Trophoblast cell (in vitro differentiated cells and primary cell): ENCODE data around the gene LRRC7.
A peak's percentile ranks its signal among the peaks of the same experiment; 100 is the strongest.

Experiments used
- DNase-seq, 2 donors: peaks; one replicate each; pipeline ENCODE4 v3.0.0-alpha.2; 2016
- H2AFZ ChIP-seq: 2 replicates; pipeline ENCODE4 v1.6.1; 2013; ENCODE audit warnings: low read length, moderate library complexity, mild to moderate bottlenecking; ENCODE audit not compliant: insufficient read depth, poor library complexity
- H2AK5ac ChIP-seq: 2 replicates; pipeline ENCODE4 v1.6.1; 2013; ENCODE audit warnings: mild to moderate bottlenecking, low read length
- H2BK120ac ChIP-seq: 2 replicates; pipeline ENCODE4 v1.6.1; 2013; ENCODE audit warnings: low read length, mild to moderate bottlenecking, moderate library complexity; ENCODE audit not compliant: insufficient read depth, poor library complexity
- H2BK12ac ChIP-seq: 2 replicates; pipeline ENCODE4 v1.6.1; 2013; ENCODE audit warnings: mild to moderate bottlenecking, low read length, moderate library complexity
- H2BK5ac ChIP-seq: 2 replicates; pipeline ENCODE4 v1.6.1; 2013; ENCODE audit warnings: low read length, low read depth, moderate library complexity, mild to moderate bottlenecking; ENCODE audit not compliant: poor library complexity
- H3K14ac ChIP-seq: 2 replicates; pipeline ENCODE4 v1.6.1; 2013; ENCODE audit warnings: mild to moderate bottlenecking, low read length
- H3K18ac ChIP-seq: 2 replicates; pipeline ENCODE4 v1.6.1; 2013; ENCODE audit warnings: mild to moderate bottlenecking, low read length
- H3K23ac ChIP-seq: 2 replicates; pipeline ENCODE4 v1.6.1; 2013; ENCODE audit warnings: low read length
- H3K27ac ChIP-seq: 2 replicates; pipeline ENCODE4 v1.5.1; 2013; ENCODE audit warnings: low read depth, mild to moderate bottlenecking, inconsistent platforms, low read length, moderate library complexity
- H3K27me3 ChIP-seq: 2 replicates; pipeline ENCODE4 v1.6.1; 2013; ENCODE audit warnings: inconsistent platforms, mild to moderate bottlenecking, low read length, moderate library complexity; ENCODE audit not compliant: insufficient read depth
- H3K36me3 ChIP-seq, 2 experiments: 1 replicate in 1 of 2; 2 replicates in 1 of 2; pipeline ENCODE4 v1.6.1; 2013; ENCODE audit warnings: low read length in 2 of 2, mild to moderate bottlenecking in 2 of 2, moderate library complexity in 1 of 2; ENCODE audit not compliant: insufficient read depth in 2 of 2, control insufficient read depth in 1 of 2
- H3K4ac ChIP-seq: 2 replicates; pipeline ENCODE4 v1.6.1; 2013; ENCODE audit warnings: low read depth, mild to moderate bottlenecking, low read length, moderate library complexity
- H3K4me1 ChIP-seq, 2 experiments: 1 replicate in 1 of 2; 2 replicates in 1 of 2; pipeline ENCODE4 v1.6.1; 2013; ENCODE audit warnings: low read length in 2 of 2, mild to moderate bottlenecking in 2 of 2, moderate library complexity in 1 of 2; ENCODE audit not compliant: insufficient read depth in 2 of 2, control insufficient read depth in 1 of 2
- H3K4me2 ChIP-seq: 2 replicates; pipeline ENCODE4 v1.6.1; 2013; ENCODE audit warnings: inconsistent platforms, mild to moderate bottlenecking, low read length, moderate library complexity
- H3K4me3 ChIP-seq: 2 replicates; pipeline ENCODE4 v1.5.1; 2013; ENCODE audit warnings: mild to moderate bottlenecking, low read depth, low read length, inconsistent platforms
- H3K79me1 ChIP-seq: one replicate; pipeline ENCODE4 v1.6.1; 2013; ENCODE audit warnings: low read length
- H3K79me2 ChIP-seq: 2 replicates; pipeline ENCODE4 v1.6.1; 2013; ENCODE audit warnings: low read length, mild to moderate bottlenecking; ENCODE audit not compliant: control insufficient read depth, insufficient read depth, poor library complexity
- H3K9ac ChIP-seq: 2 replicates; pipeline ENCODE4 v1.6.1; 2013; ENCODE audit warnings: mild to moderate bottlenecking, low read length
- H3K9me3 ChIP-seq: 2 replicates; pipeline ENCODE4 v1.6.1; 2013; ENCODE audit warnings: low read depth, mild to moderate bottlenecking, control low read depth, inconsistent platforms, low read length; ENCODE audit not compliant: insufficient read depth
- H4K12ac ChIP-seq: 2 replicates; pipeline ENCODE4 v1.6.1; 2013; ENCODE audit warnings: low read depth, mild to moderate bottlenecking, low read length, moderate library complexity
- H4K8ac ChIP-seq: 2 replicates; pipeline ENCODE4 v1.6.1; 2013; ENCODE audit warnings: low read depth, mild to moderate bottlenecking, low read length, moderate library complexity
- H4K91ac ChIP-seq: one replicate; pipeline ENCODE4 v1.6.1; 2013; ENCODE audit warnings: low read depth, mild to moderate bottlenecking, low read length, moderate library complexity
- WGBS: extraction: QIAGEN DNeasy Blood & Tissue Kit; methylation state at CpG from one replicate; pipeline ENCODE4 v1.1.7; 2013; ENCODE audit warnings: missing lambda C conversion rate; ENCODE audit not compliant: insufficient read length, insufficient coverage; ENCODE audit errors: extremely low coverage; 5-methylcytosine and 5-hydroxymethylcytosine counted together

The LRRC7 gene

GRCh38 chr1:70063861-70064260, 496.1 kb downstream of the LRRC7 start:
- Histone ChIP-seq H2BK5ac (no peak overlapping the region), H4K91ac (no peak overlapping the region), H2AK5ac (no peak overlapping the region), H2BK12ac (no peak overlapping the region), H3K4me2 (no peak overlapping the region), H4K8ac (no peak overlapping the region), H4K12ac (no peak overlapping the region), H3K79me2 (no peaks in the 10 kb centered on the region), H2BK120ac (no peak overlapping the region), H3K9me3 (no peaks in the 10 kb centered on the region), H3K14ac (no peak overlapping the region), H3K27me3 (no peaks in the 10 kb centered on the region), H3K4ac (no peak overlapping the region), H3K36me3 (no peaks in the 10 kb centered on the region), H3K79me1 (no peaks in the 10 kb centered on the region), H3K9ac (no peak overlapping the region), H3K27ac (no peak overlapping the region), H2AFZ (no peak overlapping the region), H3K4me3 (no peak overlapping the region), H3K4me1 (no peaks in the 10 kb centered on the region), H3K18ac (no peak overlapping the region), H3K23ac (no peak overlapping the region)
- no peak for DNase-seq

DNA sequence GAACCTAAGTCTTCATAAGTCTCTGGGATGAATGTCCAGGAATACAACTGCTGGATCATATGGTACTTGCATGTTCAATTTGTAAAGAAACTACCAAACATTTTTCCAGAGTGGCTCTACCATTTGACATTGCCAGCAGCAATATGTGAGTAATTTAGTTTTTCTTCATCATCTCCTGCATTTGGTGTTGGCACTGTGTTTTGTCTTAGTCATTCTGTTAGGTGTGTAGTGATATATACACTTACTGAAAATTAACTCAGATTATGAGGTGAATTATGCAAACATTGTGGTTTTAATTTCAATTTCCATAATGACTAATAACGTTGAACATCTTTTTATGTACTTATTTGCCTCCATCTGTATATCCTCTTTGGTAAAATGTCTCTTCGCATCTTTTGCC, 499.0 kb downstream of the LRRC7 start:
- no peaks in the 10 kb centered on the region for H3K79me1 ChIP-seq
- H4K12ac ChIP-seq: no peak overlapping the region
- WGBS: no CpG with 5 or more reads among the region's 2 CpGs
- H2BK5ac ChIP-seq: no peak overlapping the region
- no peak overlapping the region for H2BK120ac ChIP-seq
- no peak overlapping the region for H3K4me2 ChIP-seq
- H2AK5ac ChIP-seq: no peak overlapping the region
- no peaks in the 10 kb centered on the region for H3K27me3 ChIP-seq
- no peak overlapping the region for H3K14ac ChIP-seq
- no peak overlapping the region for H3K23ac ChIP-seq
- H3K27ac ChIP-seq: no peak overlapping the region
- no peak overlapping the region for H3K18ac ChIP-seq
- H3K4me1 ChIP-seq: no peaks in the 10 kb centered on the region
- H3K4ac ChIP-seq: no peak overlapping the region
- H4K8ac ChIP-seq: no peak overlapping the region
- H3K79me2 ChIP-seq: no peaks in the 10 kb centered on the region
- no peak overlapping the region for H2BK12ac ChIP-seq
- DNase-seq: no peak
- H3K4me3 ChIP-seq: no peak overlapping the region
- H4K91ac ChIP-seq: no peak overlapping the region
- H3K9ac ChIP-seq: no peak overlapping the region
- H3K36me3 ChIP-seq: no peaks in the 10 kb centered on the region
- H3K9me3 ChIP-seq: no peaks in the 10 kb centered on the region
- no peak overlapping the region for H2AFZ ChIP-seq

DNA sequence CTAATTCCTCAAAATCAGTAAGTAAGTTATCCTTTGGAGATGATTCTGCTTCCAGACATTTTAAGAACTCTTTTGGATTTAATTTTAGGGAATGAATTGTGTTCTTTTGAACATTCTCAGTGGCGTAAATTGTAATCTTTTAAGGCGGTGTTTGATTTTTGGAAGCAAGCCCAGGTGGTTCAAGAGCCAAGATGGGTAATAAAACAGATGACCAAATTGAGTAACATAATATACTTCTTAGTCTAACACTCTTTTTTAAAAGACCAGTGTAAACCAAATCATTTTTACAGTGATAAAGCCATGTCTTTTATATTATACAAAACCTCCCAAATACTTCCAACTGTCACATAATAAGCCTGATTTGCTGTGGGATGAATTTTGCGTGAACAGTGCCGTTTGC, 503.9 kb downstream of the LRRC7 start:
- DNase-seq: no peak
- no peak overlapping the region for H3K23ac ChIP-seq
- H3K79me1 ChIP-seq: no peaks in the 10 kb centered on the region
- H3K9ac ChIP-seq: no peak overlapping the region
- no peak overlapping the region for H4K8ac ChIP-seq
- no peak overlapping the region for H3K14ac ChIP-seq
- H4K12ac ChIP-seq: no peak overlapping the region
- H3K27me3 ChIP-seq: no peaks in the 10 kb centered on the region
- no peak overlapping the region for H3K4me3 ChIP-seq
- no peaks in the 10 kb centered on the region for H3K4me1 ChIP-seq
- H4K91ac ChIP-seq: no peak overlapping the region
- no peak overlapping the region for H2BK12ac ChIP-seq
- H3K27ac ChIP-seq: no peak overlapping the region
- no peak overlapping the region for H2BK120ac ChIP-seq
- H3K79me2 ChIP-seq: no peaks in the 10 kb centered on the region
- no peaks in the 10 kb centered on the region for H3K9me3 ChIP-seq
- no peak overlapping the region for H2AK5ac ChIP-seq
- H3K18ac ChIP-seq: no peak overlapping the region
- WGBS: no CpG with 5 or more reads among the region's 4 CpGs
- H3K4ac ChIP-seq: no peak overlapping the region
- H3K36me3 ChIP-seq: no peaks in the 10 kb centered on the region
- no peak overlapping the region for H2AFZ ChIP-seq
- no peak overlapping the region for H2BK5ac ChIP-seq
- no peak overlapping the region for H3K4me2 ChIP-seq

GRCh38 chr1:70072231-70072751, 504.6 kb downstream of the LRRC7 start:
- Histone ChIP-seq H2BK5ac (no peak overlapping the region), H4K91ac (no peak overlapping the region), H3K9ac (no peak overlapping the region), H3K4me1 (no peaks in the 10 kb centered on the region), H2BK120ac (no peak overlapping the region), H3K4me2 (no peak overlapping the region), H2AK5ac (no peak overlapping the region), H3K14ac (no peak overlapping the region), H3K27ac (no peak overlapping the region), H3K4me3 (no peak overlapping the region), H3K9me3 (no peaks in the 10 kb centered on the region), H3K4ac (no peak overlapping the region), H3K18ac (no peak overlapping the region), H3K79me2 (no peaks in the 10 kb centered on the region), H3K23ac (no peak overlapping the region), H4K8ac (no peak overlapping the region), H3K36me3 (no peaks in the 10 kb centered on the region), H3K79me1 (no peaks in the 10 kb centered on the region), H2BK12ac (no peak overlapping the region), H4K12ac (no peak overlapping the region), H2AFZ (no peak overlapping the region), H3K27me3 (no peaks in the 10 kb centered on the region)
- DNase-seq: peak in 1 of 2 donors; percentile 12
